K562 (cell line): ENCODE results near the gene STX19. TPM values are rescaled to one million over a fixed set of nuclear protein-coding genes. Genes with fewer than 3 reads are reported as not detected.

Source experiments
- ATAC-seq: fragments of 200-7000 bp; cut with Tn5 transposase; 3 replicates; pipeline ENCODE4 v1.9.1; 2020; ENCODE audit warnings: moderate library complexity
- BruUV-seq: library from RNA; stranded (reverse); fragments of 400-500 nt; replicated peaks from 2 replicates; lab custom pipeline; 2021; lab: Mats Ljungman, UMichigan
- CTCF ChIA-PET: fragments of 300-600 bp; formaldehyde crosslinking; extraction: SDS; loops from one replicate; lab custom pipeline; 2021; ENCODE audit warnings: low intra/inter-chr PET ratio; lab: Yijun Ruan, JAX
- POLR2A ChIA-PET: fragments of 300-600, 350-650 bp; sonication (Branson Sonifier 250); formaldehyde crosslinking; extraction: SDS; loops from one replicate; lab custom pipeline; 2021; ENCODE audit warnings: antibody characterized with exemption, inconsistent platforms; lab: Yijun Ruan, JAX
- DNase-seq, 4 experiments: peaks; one replicate each; pipeline versions ENCODE4 v3.0.0 to v3.0.0-alpha.2; 2011 to 2018; ENCODE audit warnings: low spot score in 3 of 4, mixed read lengths in 3 of 4; ENCODE audit errors: extremely low read depth in 1 of 4
- FAIRE-seq: peaks from 2 replicates; lab custom pipeline; 2011; peaks lifted over from hg19 to GRCh38; lab: Jason Lieb, UNC
- H2AFZ ChIP-seq: 2 replicates; pipeline ENCODE4 v1.6.0; 2011; ENCODE audit warnings: low read depth, low read length, control low read depth, inconsistent platforms
- H3K27ac ChIP-seq: fragments of 200-600 bp; 3 replicates; pipeline ENCODE4 v1.8.0; 2011; ENCODE audit warnings: low read depth, mild to moderate bottlenecking, control low read depth, inconsistent platforms, low read length, moderate library complexity, mixed read lengths; ENCODE audit errors: extremely low read depth
- H3K27me3 ChIP-seq, 2 experiments: fragments of 300-600 bp in 1 of 2; 2 replicates in 1 of 2; 3 replicates in 1 of 2; pipeline versions ENCODE4 v1.6.0 to v1.8.0; 2011; ENCODE audit warnings: inconsistent platforms in 2 of 2, low read length in 2 of 2, mild to moderate bottlenecking in 1 of 2, mixed read lengths in 1 of 2, moderate library complexity in 1 of 2; ENCODE audit not compliant: control insufficient read depth in 2 of 2, insufficient read depth in 2 of 2
- H3K36me3 ChIP-seq: fragments of 300-600 bp; 3 replicates; pipeline ENCODE4 v1.8.0; 2011; ENCODE audit warnings: mild to moderate bottlenecking, low read length, inconsistent platforms; ENCODE audit not compliant: control insufficient read depth, insufficient read depth
- H3K4me1 ChIP-seq, 2 experiments: fragments of 200-600 bp in 1 of 2; replicated peaks in 1 of 2; 2 replicates in 1 of 2; 3 replicates in 1 of 2; pipeline versions ENCODE4 v1.5.1 to v1.8.0; 2011; ENCODE audit warnings: inconsistent platforms in 2 of 2, low read length in 2 of 2, mild to moderate bottlenecking in 1 of 2, mixed read lengths in 1 of 2, moderate library complexity in 1 of 2; ENCODE audit not compliant: control insufficient read depth in 2 of 2, insufficient read depth in 2 of 2
- H3K4me2 ChIP-seq: 2 replicates; pipeline ENCODE4 v1.6.1; 2011; ENCODE audit warnings: low read length, control low read depth, inconsistent platforms, mixed read lengths; ENCODE audit not compliant: insufficient read depth
- H3K4me3 ChIP-seq: fragments of 200-600 bp; sonication (generic), shearing (Covaris generic); 2 replicates; pipeline ENCODE4 v1.5.1; 2016; ENCODE audit warnings: control low read depth, inconsistent platforms
- H3K79me2 ChIP-seq: fragments of 200-600 bp; 3 replicates; pipeline ENCODE4 v1.8.0; 2011; ENCODE audit warnings: low read length, inconsistent platforms; ENCODE audit not compliant: control insufficient read depth, insufficient read depth
- H3K9ac ChIP-seq, 2 experiments: 2 replicates each; pipeline versions ENCODE4 v1.6.0 to v1.6.1; 2011; ENCODE audit warnings: low read depth in 2 of 2, low read length in 2 of 2, control low read depth in 1 of 2, inconsistent platforms in 1 of 2, mild to moderate bottlenecking in 1 of 2, mixed read lengths in 1 of 2; ENCODE audit not compliant: insufficient read depth in 1 of 2
- H3K9me1 ChIP-seq: one replicate; pipeline ENCODE4 v1.6.0; 2011; ENCODE audit warnings: inconsistent platforms, mild to moderate bottlenecking, low read length, moderate library complexity; ENCODE audit not compliant: control insufficient read depth, insufficient read depth
- H3K9me3 ChIP-seq: replicated peaks from 2 replicates; pipeline ENCODE4 v1.5.1; 2011; ENCODE audit warnings: low read depth, low read length, inconsistent platforms; ENCODE audit not compliant: control insufficient read depth, insufficient read depth
- H4K20me1 ChIP-seq: replicated peaks from 2 replicates; pipeline ENCODE4 v1.6.1; 2011; ENCODE audit warnings: low read length, inconsistent platforms, mixed read lengths; ENCODE audit not compliant: control insufficient read depth, insufficient read depth
- L3MBTL2 ChIP-seq: fragments of 450-650 bp; IDR thresholded peaks from 2 replicates; pipeline ENCODE4 v1.6.1; 2016; ENCODE audit warnings: mild to moderate bottlenecking, moderate library complexity
- MGA ChIP-seq: fragments of 450-650 bp; IDR thresholded peaks from 2 replicates; pipeline ENCODE4 v1.6.1; 2016; ENCODE audit warnings: mild to moderate bottlenecking, moderate library complexity
- NKRF ChIP-seq: fragments of 450-650 bp; IDR thresholded peaks from 2 replicates; pipeline ENCODE4 v1.6.1; 2016; ENCODE audit warnings: borderline replicate concordance
- U2AF1 ChIP-seq: fragments of 200-400 bp; formaldehyde crosslinking; optimal IDR thresholded peaks from 2 replicates; pipeline ENCODE3; 2017; ENCODE audit warnings: mild to moderate bottlenecking, low read depth, low read length, moderate library complexity
- WGBS: fragments of 100-300 bp; shearing (Covaris generic); methylation state at CpG from one replicate; pipeline ENCODE4 v1.1.6; 2016; ENCODE audit warnings: low coverage, mixed read lengths; ENCODE audit not compliant: insufficient coverage; ENCODE audit errors: missing lambda C conversion rate; 5-methylcytosine and 5-hydroxymethylcytosine counted together
- in situ Hi-C: fragments of 300-500 bp; cut with MboI; formaldehyde crosslinking; loops from 4 replicates; pipeline ENCODE4 v1.15.0; 2018; ENCODE audit warnings: inconsistent platforms, mixed read lengths
- intact Hi-C: fragments of 100-400 bp; cut with micrococcal nuclease; formaldehyde crosslinking; loops from 2 replicates; pipeline ENCODE4 v1.14.2; 2022
- polyA plus RNA-seq, 8 experiments: library from polyadenylated mRNA; depleted of rRNA in 4 of 8; stranded (reverse) in 5 of 8; unstranded in 3 of 8; fragments of >200 nt; fragmentation: Nextera tagmentation in 2 of 8; fragmentation: Illumina TruSeq in 1 of 8; extraction: Ambion mirVana in 2 of 8; extraction: Trizol in 1 of 8; gene quantifications; 2 replicates each; pipeline versions ENCODE4 v1.2.1 to v1.2.3, GENCODE V29; 2011 to 2014; ENCODE audit warnings: inconsistent platforms in 1 of 8, missing spikeins in 1 of 8
- total RNA-seq, 7 experiments: library from RNA; depleted of rRNA in 6 of 7; stranded (reverse); fragments of >200 nt in 6 of 7; fragmentation: Illumina TruSeq in 2 of 7; extraction: Trizol in 2 of 7; gene quantifications; 2 replicates each; pipeline versions ENCODE4 v1.2.1 to v1.2.3, GENCODE V29; 2011 to 2021; ENCODE audit warnings: low replicate concordance in 1 of 7

Gene STX19
- total and polyA plus RNA-seq, 9 of the 15 experiments (the other 6 are each of a cell fraction or from before 2014, with no cell fraction given) = 0.04 TPM; not detected in 8

DNA sequence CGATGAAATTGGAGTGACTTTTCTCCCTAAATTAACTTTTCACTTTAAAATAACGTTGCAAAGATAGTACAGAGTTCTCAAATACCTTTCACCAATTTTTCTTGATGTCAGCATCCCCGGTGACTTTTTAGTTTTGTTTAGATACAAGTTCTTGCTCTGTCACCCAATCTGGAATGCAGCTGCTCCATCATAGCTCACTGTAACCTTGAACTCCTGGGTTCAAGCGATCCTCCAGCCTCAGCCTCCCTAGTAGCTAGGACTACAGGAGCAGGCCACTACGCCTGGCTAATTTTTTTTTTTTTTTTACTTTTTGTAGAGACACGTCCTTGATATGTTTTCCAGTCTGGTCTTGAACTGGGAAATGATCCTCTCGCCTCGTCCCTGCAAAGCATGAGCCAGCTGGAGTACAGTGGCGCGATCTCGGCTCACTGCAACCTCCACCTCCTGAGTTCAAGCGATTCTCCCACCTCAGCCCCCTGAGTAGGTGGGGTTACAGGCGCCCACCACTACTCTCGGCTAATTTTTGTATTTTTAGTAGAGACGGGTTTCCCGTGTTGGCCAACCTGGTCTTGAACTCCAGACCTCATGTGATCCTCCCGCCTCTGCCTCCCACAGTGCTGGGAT is 35.2 kb upstream of the STX19 start:
- H3K79me2 ChIP-seq = peaks cover 29% of the 10 kb centered on the region
- DNase-seq (peak in 1 of 4 experiments; percentile 27), FAIRE-seq (peak; percentile 32), ATAC-seq (peak; percentile 15)
- peak overlapping the region; percentile 92 for H3K4me2 ChIP-seq
- ChIA-PET CTCF (no interaction called here), POLR2A (interaction anchor here (0.6 to 2.1 kb wide), 8 partner anchors 8 to 92 kb away, joined by 3 to 10 read pairs (median 3); partner anchors contain the start of genes ARL13B and PROS1)
- intact Hi-C loops (loop anchor here (2.0 to 10.0 kb wide), 2 partner anchors 91 to 199 kb away; partner anchors contain the start of gene PROS1), in situ Hi-C loops (no loop called here)
- no TSS peak for BruUV-seq
- peaks cover 5% of the 10 kb centered on the region in 2 experiments; a peak in 2 of 5 replicates for H3K4me1 ChIP-seq
- no peaks in the 10 kb centered on the region for H3K9me1 ChIP-seq
- no peaks in the 10 kb centered on the region for H3K27me3 ChIP-seq
- no peaks in the 10 kb centered on the region for H4K20me1 ChIP-seq
- WGBS = 0% methylated on average over 14 of the region's 17 CpGs
- peak overlapping the region; percentile 90 for H2AFZ ChIP-seq
- H3K27ac ChIP-seq = peak overlapping the region; percentile 95
- no peaks in the 10 kb centered on the region for H3K9me3 ChIP-seq
- H3K4me3 ChIP-seq = peak overlapping the region; percentile 70
- peaks cover 17% of the 10 kb centered on the region for H3K36me3 ChIP-seq
- peak overlapping the region; percentile 80 to 89 for H3K9ac ChIP-seq
- TF ChIP-seq L3MBTL2 (peak; percentile 39; the same call in 1 of the 2 replicates), NKRF (peak; percentile 18; the same call in 1 of the 2 replicates), U2AF1 (no peak), MGA (peak; percentile 46)
